K562 (cell line): ENCODE measurements around the gene TBC1D9. TPM values are rescaled to one million over a fixed set of nuclear protein-coding genes. Genes with fewer than 3 reads are reported as not detected.

Experiments used
- ATAC-seq: fragments of 200-7000 bp; cut with Tn5 transposase; 3 replicates; pipeline ENCODE4 v1.9.1; 2020; ENCODE audit warnings: moderate library complexity
- BruUV-seq: library from RNA; stranded (reverse); fragments of 400-500 nt; replicated peaks from 2 replicates; lab custom pipeline; 2021; lab: Mats Ljungman, UMichigan
- CTCF ChIA-PET: fragments of 300-600 bp; formaldehyde crosslinking; extraction: SDS; loops from one replicate; lab custom pipeline; 2021; ENCODE audit warnings: low intra/inter-chr PET ratio; lab: Yijun Ruan, JAX
- POLR2A ChIA-PET: fragments of 300-600, 350-650 bp; sonication (Branson Sonifier 250); formaldehyde crosslinking; extraction: SDS; loops from one replicate; lab custom pipeline; 2021; ENCODE audit warnings: antibody characterized with exemption, inconsistent platforms; lab: Yijun Ruan, JAX
- DNase-seq, 4 experiments: peaks; one replicate each; pipeline versions ENCODE4 v3.0.0 to v3.0.0-alpha.2; 2011 to 2018; ENCODE audit warnings: low spot score in 3 of 4, mixed read lengths in 3 of 4; ENCODE audit errors: extremely low read depth in 1 of 4
- FAIRE-seq: peaks from 2 replicates; lab custom pipeline; 2011; peaks lifted over from hg19 to GRCh38; lab: Jason Lieb, UNC
- H2AFZ ChIP-seq: 2 replicates; pipeline ENCODE4 v1.6.0; 2011; ENCODE audit warnings: low read depth, low read length, control low read depth, inconsistent platforms
- H3K27ac ChIP-seq: fragments of 200-600 bp; 3 replicates; pipeline ENCODE4 v1.8.0; 2011; ENCODE audit warnings: low read depth, mild to moderate bottlenecking, control low read depth, inconsistent platforms, low read length, moderate library complexity, mixed read lengths; ENCODE audit errors: extremely low read depth
- H3K27me3 ChIP-seq, 2 experiments: fragments of 300-600 bp in 1 of 2; 2 replicates in 1 of 2; 3 replicates in 1 of 2; pipeline versions ENCODE4 v1.6.0 to v1.8.0; 2011; ENCODE audit warnings: inconsistent platforms in 2 of 2, low read length in 2 of 2, mild to moderate bottlenecking in 1 of 2, mixed read lengths in 1 of 2, moderate library complexity in 1 of 2; ENCODE audit not compliant: control insufficient read depth in 2 of 2, insufficient read depth in 2 of 2
- H3K36me3 ChIP-seq: fragments of 300-600 bp; 3 replicates; pipeline ENCODE4 v1.8.0; 2011; ENCODE audit warnings: mild to moderate bottlenecking, low read length, inconsistent platforms; ENCODE audit not compliant: control insufficient read depth, insufficient read depth
- H3K4me1 ChIP-seq, 2 experiments: fragments of 200-600 bp in 1 of 2; replicated peaks in 1 of 2; 2 replicates in 1 of 2; 3 replicates in 1 of 2; pipeline versions ENCODE4 v1.5.1 to v1.8.0; 2011; ENCODE audit warnings: inconsistent platforms in 2 of 2, low read length in 2 of 2, mild to moderate bottlenecking in 1 of 2, mixed read lengths in 1 of 2, moderate library complexity in 1 of 2; ENCODE audit not compliant: control insufficient read depth in 2 of 2, insufficient read depth in 2 of 2
- H3K4me2 ChIP-seq: 2 replicates; pipeline ENCODE4 v1.6.1; 2011; ENCODE audit warnings: low read length, control low read depth, inconsistent platforms, mixed read lengths; ENCODE audit not compliant: insufficient read depth
- H3K4me3 ChIP-seq: fragments of 200-600 bp; sonication (generic), shearing (Covaris generic); 2 replicates; pipeline ENCODE4 v1.5.1; 2016; ENCODE audit warnings: control low read depth, inconsistent platforms
- H3K79me2 ChIP-seq: fragments of 200-600 bp; 3 replicates; pipeline ENCODE4 v1.8.0; 2011; ENCODE audit warnings: low read length, inconsistent platforms; ENCODE audit not compliant: control insufficient read depth, insufficient read depth
- H3K9ac ChIP-seq, 2 experiments: 2 replicates each; pipeline versions ENCODE4 v1.6.0 to v1.6.1; 2011; ENCODE audit warnings: low read depth in 2 of 2, low read length in 2 of 2, control low read depth in 1 of 2, inconsistent platforms in 1 of 2, mild to moderate bottlenecking in 1 of 2, mixed read lengths in 1 of 2; ENCODE audit not compliant: insufficient read depth in 1 of 2
- H3K9me1 ChIP-seq: one replicate; pipeline ENCODE4 v1.6.0; 2011; ENCODE audit warnings: inconsistent platforms, mild to moderate bottlenecking, low read length, moderate library complexity; ENCODE audit not compliant: control insufficient read depth, insufficient read depth
- H3K9me3 ChIP-seq: replicated peaks from 2 replicates; pipeline ENCODE4 v1.5.1; 2011; ENCODE audit warnings: low read depth, low read length, inconsistent platforms; ENCODE audit not compliant: control insufficient read depth, insufficient read depth
- H4K20me1 ChIP-seq: replicated peaks from 2 replicates; pipeline ENCODE4 v1.6.1; 2011; ENCODE audit warnings: low read length, inconsistent platforms, mixed read lengths; ENCODE audit not compliant: control insufficient read depth, insufficient read depth
- CREB5 ChIP-seq: fragments of 250-450 bp; sonication (Bioruptor Pico); IDR thresholded peaks from 2 replicates; pipeline ENCODE4 v1.5.0; 2020; ENCODE audit warnings: mild to moderate bottlenecking
- DNMT1 ChIP-seq: fragments of 450-650 bp; IDR thresholded peaks from 2 replicates; pipeline ENCODE4 v1.6.1; 2016; ENCODE audit warnings: antibody characterized with exemption, mild to moderate bottlenecking
- FOXM1 ChIP-seq, 2 experiments: fragments of 450-650 bp in 1 of 2; sonication (generic) in 1 of 2; formaldehyde crosslinking in 1 of 2; IDR thresholded peaks; 2 replicates each; pipeline versions ENCODE4 v1.6.1 to v1.9.0; 2017 to 2022; ENCODE audit warnings: low read depth in 2 of 2, mild to moderate bottlenecking in 2 of 2, missing genetic modification reagents in 1 of 2, moderate library complexity in 1 of 2
- GTF2B ChIP-seq: IDR thresholded peaks from 2 replicates; pipeline ENCODE4 v1.6.1; 2011; ENCODE audit not compliant: insufficient read length; ENCODE audit errors: extremely low read depth
- KAT2B ChIP-seq: IDR thresholded peaks from one replicate; pipeline ENCODE4 v1.6.1; 2012; ENCODE audit warnings: low read depth, mild to moderate bottlenecking, control low read depth, inconsistent platforms, low read length, moderate library complexity
- NCOA4 ChIP-seq: fragments of 450-650 bp; IDR thresholded peaks from 2 replicates; pipeline ENCODE4 v1.6.1; 2018; ENCODE audit warnings: mild to moderate bottlenecking; ENCODE audit not compliant: partially characterized antibody
- NFYB ChIP-seq: IDR thresholded peaks from 2 replicates; pipeline ENCODE4 v1.6.1; 2011; ENCODE audit warnings: mild to moderate bottlenecking, moderate library complexity; ENCODE audit not compliant: insufficient read length; ENCODE audit errors: extremely low read depth
- PHF20 ChIP-seq: fragments of 450-650 bp; IDR thresholded peaks from 2 replicates; pipeline ENCODE4 v1.6.1; 2018; ENCODE audit not compliant: partially characterized antibody
- PHTF2 ChIP-seq: fragments of 250-450 bp; sonication (Bioruptor Pico); IDR thresholded peaks from 2 replicates; pipeline ENCODE4 v1.5.0; 2021; ENCODE audit warnings: mild to moderate bottlenecking
- RCOR1 ChIP-seq, 2 experiments: IDR thresholded peaks; 2 replicates each; pipeline ENCODE4 v1.6.1; 2012; ENCODE audit warnings: low read depth in 2 of 2, low read length in 2 of 2, borderline replicate concordance in 1 of 2, improper control_type of control experiment in 1 of 2
- RFX1 ChIP-seq: fragments of 450-650 bp; IDR thresholded peaks from 2 replicates; pipeline ENCODE4 v1.6.1; 2016; ENCODE audit warnings: mild to moderate bottlenecking, moderate library complexity
- SIRT6 ChIP-seq: IDR thresholded peaks from one replicate; pipeline ENCODE4 v1.6.1; 2012; ENCODE audit warnings: low read depth, mild to moderate bottlenecking, control low read depth, inconsistent platforms, low read length, moderate library complexity
- SNIP1 ChIP-seq: fragments of 450-650 bp; IDR thresholded peaks from 2 replicates; pipeline ENCODE4 v1.7.1; 2017; ENCODE audit warnings: low read depth, mild to moderate bottlenecking
- TAF7 ChIP-seq: fragments of 450-650 bp; IDR thresholded peaks from 2 replicates; pipeline ENCODE4 v1.6.1; 2016; ENCODE audit warnings: missing genetic modification characterization, missing compliant biosample characterization
- ZKSCAN1 ChIP-seq: fragments of 150-350 bp; IDR thresholded peaks from 2 replicates; pipeline ENCODE4 v1.6.1; 2016; ENCODE audit warnings: low read depth, low read length
- ZNF140 ChIP-seq: fragments of 250-450 bp; sonication (Bioruptor Pico); IDR thresholded peaks from 2 replicates; pipeline ENCODE4 v1.8.0; 2021; ENCODE audit warnings: moderate library complexity, mild to moderate bottlenecking, inconsistent platforms
- ZNF518B ChIP-seq: fragments of 250-450 bp; sonication (Bioruptor Pico); IDR thresholded peaks from 2 replicates; pipeline ENCODE4 v1.5.0; 2021; ENCODE audit warnings: mild to moderate bottlenecking, moderate library complexity
- WGBS: fragments of 100-300 bp; shearing (Covaris generic); methylation state at CpG from one replicate; pipeline ENCODE4 v1.1.6; 2016; ENCODE audit warnings: low coverage, mixed read lengths; ENCODE audit not compliant: insufficient coverage; ENCODE audit errors: missing lambda C conversion rate; 5-methylcytosine and 5-hydroxymethylcytosine counted together
- in situ Hi-C: fragments of 300-500 bp; cut with MboI; formaldehyde crosslinking; loops from 4 replicates; pipeline ENCODE4 v1.15.0; 2018; ENCODE audit warnings: inconsistent platforms, mixed read lengths
- intact Hi-C: fragments of 100-400 bp; cut with micrococcal nuclease; formaldehyde crosslinking; loops from 2 replicates; pipeline ENCODE4 v1.14.2; 2022
- polyA plus RNA-seq, 8 experiments: library from polyadenylated mRNA; depleted of rRNA in 4 of 8; stranded (reverse) in 5 of 8; unstranded in 3 of 8; fragments of >200 nt; fragmentation: Nextera tagmentation in 2 of 8; fragmentation: Illumina TruSeq in 1 of 8; extraction: Ambion mirVana in 2 of 8; extraction: Trizol in 1 of 8; gene quantifications; 2 replicates each; pipeline versions ENCODE4 v1.2.1 to v1.2.3, GENCODE V29; 2011 to 2014; ENCODE audit warnings: inconsistent platforms in 1 of 8, missing spikeins in 1 of 8
- total RNA-seq, 7 experiments: library from RNA; depleted of rRNA in 6 of 7; stranded (reverse); fragments of >200 nt in 6 of 7; fragmentation: Illumina TruSeq in 2 of 7; extraction: Trizol in 2 of 7; gene quantifications; 2 replicates each; pipeline versions ENCODE4 v1.2.1 to v1.2.3, GENCODE V29; 2011 to 2021; ENCODE audit warnings: low replicate concordance in 1 of 7

Gene TBC1D9
- total and polyA plus RNA-seq, 9 of the 15 experiments (the other 6 are each of a cell fraction or from before 2014, with no cell fraction given), result 0.13 TPM; not detected in 8

GRCh38 chr4:140754918-140755773 lies 1.0 kb downstream of the TBC1D9 start:
- Histone ChIP-seq H3K9ac (no peak overlapping the region), H3K27ac (no peak overlapping the region), H2AFZ (no peak overlapping the region), H3K27me3 (peaks cover 0 to 16% of the 10 kb centered on the region in 2 experiments; a peak in 2 of 5 replicates), H3K4me3 (no peak overlapping the region), H3K79me2 (no peaks in the 10 kb centered on the region), H3K4me1 (peaks cover 0 to 12% of the 10 kb centered on the region in 2 experiments; a peak in 1 of 5 replicates), H4K20me1 (no peaks in the 10 kb centered on the region), H3K9me1 (no peaks in the 10 kb centered on the region), H3K4me2 (no peak overlapping the region), H3K36me3 (no peaks in the 10 kb centered on the region), H3K9me3 (no peaks in the 10 kb centered on the region)
- 16% methylated on average over 7 of the region's 8 CpGs for WGBS
- FAIRE-seq (no peak), ATAC-seq (no peak), DNase-seq (no peak)
- intact Hi-C loops, result no loop called here
- in situ Hi-C loops, result no loop called here
- no TSS peak for BruUV-seq
- CTCF ChIA-PET, result no interaction called here
- POLR2A ChIA-PET, result no interaction called here
- TF ChIP-seq SNIP1 (no peak), FOXM1 (IDR thresholded peaks at IDR 0.05; ENCODE audit: low read depth) (no peak), FOXM1 (CRISPR knock-in tag; IDR thresholded peaks at IDR 0.05; ENCODE audit: low read depth) (no peak), GTF2B (no peak), NFYB (no peak), TAF7 (tag) (no peak), KAT2B (no peak), CREB5 (CRISPR knock-in tag) (no peak), ZKSCAN1 (no peak), SIRT6 (no peak), PHTF2 (CRISPR knock-in tag) (no peak), ZNF140 (CRISPR knock-in tag) (no peak), RFX1 (no peak), NCOA4 (no peak), RCOR1 (IDR thresholded peaks at IDR 0.05; ENCODE audit: borderline replicate concordance in 1 of 2, low read depth in 2 of 2, low read length in 2 of 2) (no peak), ZNF518B (CRISPR knock-in tag) (no peak), PHF20 (no peak), DNMT1 (no peak)
